ENCODE measurements around the gene OR1I1. TPM values are rescaled to one million over a fixed set of nuclear protein-coding genes. Genes with fewer than 3 reads are reported as not detected.

Gene OR1I1
- total RNA-seq, 1 experiment from 2014 or later, result not detected

DNA sequence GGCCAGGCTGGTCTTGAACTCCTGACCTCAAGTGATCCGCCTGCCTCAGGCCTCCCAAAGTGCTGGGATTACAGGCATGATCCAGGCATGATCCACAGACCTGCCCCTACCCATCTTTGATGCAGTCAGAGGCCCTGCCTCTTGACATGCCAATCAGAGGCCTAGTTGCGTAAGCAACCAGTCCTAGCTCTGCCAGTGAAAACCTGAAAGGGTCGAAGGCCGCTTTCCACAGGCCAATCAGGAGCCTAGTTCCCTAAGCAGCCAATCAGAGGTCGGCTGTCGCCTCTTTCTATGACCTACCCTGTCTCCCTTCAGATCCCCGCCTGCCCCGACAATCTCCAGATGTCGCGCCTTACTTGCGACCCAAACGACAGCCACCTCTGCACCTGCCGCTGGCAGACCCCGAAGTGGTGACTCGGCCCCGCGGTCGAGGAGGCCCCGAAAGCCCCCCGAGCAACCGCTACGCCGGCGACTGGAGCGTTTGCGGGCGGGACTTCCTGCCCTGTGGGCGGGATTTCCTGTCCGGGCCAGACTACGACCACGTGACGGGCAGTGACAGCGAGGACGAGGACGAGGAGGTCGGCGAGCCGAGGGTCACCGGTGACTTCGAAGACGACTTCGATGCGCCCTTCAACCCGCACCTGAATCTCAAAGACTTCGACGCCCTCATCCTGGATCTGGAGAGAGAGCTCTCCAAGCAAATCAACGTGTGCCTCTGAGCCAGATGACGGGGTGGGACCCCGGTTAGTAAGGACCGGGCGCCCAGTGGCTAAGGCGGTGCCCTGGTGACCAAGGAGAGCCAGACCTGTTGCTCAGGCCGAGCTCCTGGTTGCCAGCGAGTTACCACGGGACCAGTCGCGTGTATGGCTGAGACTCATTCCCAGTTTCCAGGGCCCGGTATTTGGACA is 31.5 kb downstream of the OR1I1 start:
- Histone ChIP-seq H3K27me3 (ENCODE audit: insufficient read depth, low read length) (no peaks in the 10 kb centered on the region), H3K27ac (ENCODE audit: insufficient read length, low read depth, low read length) (no peak overlapping the region), H3K4me1 (ENCODE audit: insufficient read depth, low read length) (no peaks in the 10 kb centered on the region), H2AK5ac (ENCODE audit: insufficient read length, low read length) (no peak overlapping the region), H4K91ac (ENCODE audit: insufficient read length, low read depth, low read length) (no peak overlapping the region), H4K5ac (ENCODE audit: insufficient read length, low read depth, low read length) (no peak overlapping the region), H2AFZ (ENCODE audit: low read length) (no peak overlapping the region), H2BK20ac (ENCODE audit: low read depth, low read length, poor library complexity, severe bottlenecking) (no peak overlapping the region), H3K4ac (ENCODE audit: low read depth, low read length) (no peak overlapping the region), H4K8ac (replicated peaks; ENCODE audit: insufficient read length, low read depth, low read length) (no peak overlapping the region), H4K20me1 (ENCODE audit: control insufficient read depth, insufficient read depth, insufficient read length) (no peaks in the 10 kb centered on the region), H2BK120ac (ENCODE audit: low read depth, low read length, poor library complexity, severe bottlenecking) (no peak overlapping the region), H2BK12ac (ENCODE audit: insufficient read length, low read depth, low read length) (no peak overlapping the region), H3K18ac (ENCODE audit: insufficient read length, low read depth, low read length) (no peak overlapping the region), H3T11ph (ENCODE audit: low read length) (no peak overlapping the region), H2BK15ac (ENCODE audit: low read depth, low read length) (no peak overlapping the region), H3K79me1 (ENCODE audit: insufficient read depth, low read depth, low read length, poor library complexity, severe bottlenecking) (no peaks in the 10 kb centered on the region), H3K23ac (ENCODE audit: insufficient read length, low read depth, low read length) (no peak overlapping the region), H3K9me3 (ENCODE audit: control insufficient read depth, low read depth, low read length) (no peaks in the 10 kb centered on the region), H3K79me2 (ENCODE audit: insufficient read depth, low read length) (no peaks in the 10 kb centered on the region), H3K9ac (ENCODE audit: extremely low read depth, insufficient read length, low read length) (no peak overlapping the region), H2BK5ac (ENCODE audit: insufficient read length, low read length) (no peak overlapping the region), H3K56ac (ENCODE audit: insufficient read length, low read depth, low read length) (no peak overlapping the region), H3K14ac (ENCODE audit: insufficient read depth, low read length) (no peak overlapping the region), H3K4me2 (ENCODE audit: insufficient read depth, insufficient read length, low read length) (no peak overlapping the region), H3K23me2 (ENCODE audit: insufficient read length, low read depth, low read length, poor library complexity, severe bottlenecking) (no peaks in the 10 kb centered on the region)
- Mint-ChIP-seq H3K27ac (0 out of 7 replicates have a peak overlapping the region, but pooled peaks of 1 of the 3 experiments have one; percentile 44), H3K4me1 (peaks cover 2% of the 10 kb centered on the region in 2 experiments), H3K9me3 (no peaks in the 10 kb centered on the region), H3K27me3 (ENCODE audit: low read depth) (peaks cover 1% of the 10 kb centered on the region; the same call in 1 of the 2 replicates), H3K4me3 (no peak overlapping the region), H3K36me3 (ENCODE audit: insufficient read depth in 1 of 3, low read depth in 3 of 3) (peaks cover 35 to 83% (median 68%) of the 10 kb centered on the region in 3 experiments; a peak in 6 of 7 replicates)
- DNase-seq, result peak; percentile 74
- TF ChIP-seq CTCF (conservative IDR thresholded peaks at IDR 0.05), result no peak
- no CpG with 5 or more reads among the region's 58 CpGs for WGBS (ENCODE audit: extremely low coverage, insufficient read length, low lambda C conversion rate)
